Right atrium auricular region (tissue), 2 donors: ENCODE measurements around the gene KDM4B. TPM values are rescaled to one million over a fixed set of nuclear protein-coding genes. Genes with fewer than 3 reads are reported as not detected.
"Not testable (repeated sequence)": the region's sequence is repeated elsewhere in the genome, so short reads cannot be mapped to it uniquely, and the experiment has no call there.

Source experiments
- DNase-seq: peaks from one replicate; pipeline ENCODE4 v3.0.0-alpha.2; 2019; ENCODE audit warnings: low spot score
- H3K27ac ChIP-seq, 2 donors: fragments of 200-600 bp; sonication (generic); 1 replicate in 1 of 2; 2 replicates in 1 of 2; pipeline ENCODE4 v1.5.1; 2016 to 2019
- H3K27me3 ChIP-seq, 2 donors: fragments of 200-600 bp; sonication (generic); one replicate each; pipeline versions ENCODE4 v1.5.1 to v1.6.0; 2017 to 2019
- H3K36me3 ChIP-seq: fragments of 200-600 bp; sonication (generic); one replicate; pipeline ENCODE4 v1.5.1; 2016
- H3K4me1 ChIP-seq, 2 donors: fragments of 200-600 bp; sonication (generic); one replicate each; pipeline versions ENCODE4 v1.5.1 to v1.6.0; 2017 to 2019
- H3K4me3 ChIP-seq, 2 donors: fragments of 200-600 bp; sonication (generic); 1 replicate in 1 of 2; 2 replicates in 1 of 2; pipeline ENCODE4 v1.5.1; 2017 to 2019; ENCODE audit warnings: mild to moderate bottlenecking in 1 of 2, moderate library complexity in 1 of 2
- H3K9me3 ChIP-seq, 2 donors: fragments of 200-600 bp; sonication (generic); one replicate each; pipeline ENCODE4 v1.5.1; 2019
- CTCF ChIP-seq, 2 donors: fragments of 200-600 bp; sonication (generic); IDR thresholded peaks; one replicate each; pipeline ENCODE4 v1.5.1; 2019; ENCODE audit warnings: antibody characterized with exemption in 2 of 2
- total RNA-seq, 2 donors: library from RNA; depleted of rRNA; stranded (reverse); fragments of >200 nt; gene quantifications; one replicate each; pipeline ENCODE4 v1.1.0, GENCODE V29; 2016

KDM4B gene
- total RNA-seq, 2 donors from 2014 or later, result 17.6 to 26.0 TPM

GRCh38 chr19:5188548-5189317 is 219.8 kb downstream of the KDM4B start:
- no peak for TF ChIP-seq CTCF (IDR thresholded peaks at IDR 0.05)
- H3K27ac ChIP-seq, result no peak overlapping the region
- H3K36me3 ChIP-seq, result no peaks in the 10 kb centered on the region
- H3K27me3 ChIP-seq, result no peaks in the 10 kb centered on the region
- no peak for DNase-seq
- no peak overlapping the region for H3K4me3 ChIP-seq
- H3K9me3 ChIP-seq, result no peaks in the 10 kb centered on the region
- no peaks in the 10 kb centered on the region for H3K4me1 ChIP-seq

GRCh38 chr19:5189318-5189607 is 220.3 kb downstream of the KDM4B start:
- DNase-seq, result no peak
- no peak overlapping the region for H3K4me3 ChIP-seq
- TF ChIP-seq CTCF (IDR thresholded peaks at IDR 0.05), result no peak
- H3K4me1 ChIP-seq, result no peaks in the 10 kb centered on the region
- no peaks in the 10 kb centered on the region for H3K36me3 ChIP-seq
- no peaks in the 10 kb centered on the region for H3K9me3 ChIP-seq
- H3K27me3 ChIP-seq, result no peaks in the 10 kb centered on the region
- no peak overlapping the region for H3K27ac ChIP-seq

GRCh38 chr19:5191091-5191490 is 222.2 kb downstream of the KDM4B start:
- no peak overlapping the region for H3K27ac ChIP-seq
- no peaks in the 10 kb centered on the region for H3K36me3 ChIP-seq
- H3K4me1 ChIP-seq, result no peaks in the 10 kb centered on the region
- no peak for TF ChIP-seq CTCF (IDR thresholded peaks at IDR 0.05)
- DNase-seq, result no peak
- no peaks in the 10 kb centered on the region for H3K27me3 ChIP-seq
- H3K9me3 ChIP-seq, result no peaks in the 10 kb centered on the region
- no peak overlapping the region for H3K4me3 ChIP-seq

DNA sequence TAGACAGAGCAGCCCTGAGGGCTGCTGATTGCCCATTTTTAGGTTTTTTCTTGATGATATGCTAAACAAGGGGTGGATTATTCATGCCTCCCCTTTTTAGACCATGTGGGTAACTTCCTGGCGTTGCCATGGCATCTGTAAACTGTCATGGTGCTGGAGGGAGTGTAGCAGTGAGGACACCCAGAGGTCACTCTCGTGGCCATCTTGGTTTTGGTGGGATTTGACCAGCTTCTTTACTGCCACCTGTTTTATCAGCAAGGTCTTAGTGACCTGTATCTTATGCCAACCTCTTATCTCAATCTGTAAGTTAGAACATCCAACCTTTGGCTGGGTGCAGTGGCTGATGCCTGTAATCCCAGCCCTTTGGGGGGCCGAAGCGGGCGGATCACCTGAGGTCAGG is 223.7 kb downstream of the KDM4B start:
- Histone ChIP-seq H3K27ac (no peak overlapping the region), H3K9me3 (no peaks in the 10 kb centered on the region), H3K27me3 (no peaks in the 10 kb centered on the region), H3K4me3 (no peak overlapping the region), H3K36me3 (no peaks in the 10 kb centered on the region), H3K4me1 (no peaks in the 10 kb centered on the region)
- no peak for TF ChIP-seq CTCF (IDR thresholded peaks at IDR 0.05)
- DNase-seq, result no peak

- no peak overlapping the region for H3K27ac ChIP-seq
- no peak overlapping the region for H3K4me3 ChIP-seq
- TF ChIP-seq CTCF (IDR thresholded peaks at IDR 0.05), result no peak
- DNase-seq, result no peak
- no peaks in the 10 kb centered on the region for H3K36me3 ChIP-seq
- H3K4me1 ChIP-seq, result no peaks in the 10 kb centered on the region
- no peaks in the 10 kb centered on the region for H3K27me3 ChIP-seq
- no peaks in the 10 kb centered on the region for H3K9me3 ChIP-seq
Measured at GRCh38 chr19:5193192-5193591, 224.3 kb downstream of the KDM4B start.

DNA sequence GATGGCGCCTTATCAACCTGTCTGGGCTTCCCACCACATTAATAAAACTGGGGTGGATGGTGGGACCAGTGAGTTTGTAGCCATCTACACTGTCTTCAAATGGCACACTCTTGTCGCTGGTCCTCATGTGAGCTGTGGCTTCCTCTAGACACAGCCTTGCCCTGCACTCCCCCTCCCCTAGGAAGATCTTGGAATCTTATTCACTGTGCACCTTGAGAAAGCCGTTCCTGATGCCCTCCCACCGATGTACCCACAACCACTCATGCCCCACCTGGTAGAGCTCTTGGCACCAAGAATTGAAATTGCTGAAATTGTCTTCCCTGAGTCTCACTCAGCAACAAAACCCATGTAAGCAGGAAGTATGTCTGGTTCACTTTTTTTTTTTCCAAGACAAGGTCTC is 225.7 kb downstream of the KDM4B start:
- no peaks in the 10 kb centered on the region for H3K4me1 ChIP-seq
- TF ChIP-seq CTCF (IDR thresholded peaks at IDR 0.05), result no peak
- H3K27ac ChIP-seq, result no peak overlapping the region
- no peak for DNase-seq
- H3K9me3 ChIP-seq, result peaks cover 0 to 2% of the 10 kb centered on the region in 2 donors
- no peak overlapping the region for H3K4me3 ChIP-seq
- no peaks in the 10 kb centered on the region for H3K36me3 ChIP-seq
- H3K27me3 ChIP-seq, result no peaks in the 10 kb centered on the region

GRCh38 chr19:5195587-5195986 is 226.7 kb downstream of the KDM4B start:
- not testable (repeated sequence) for H3K4me1 ChIP-seq, H3K27ac ChIP-seq, H3K36me3 ChIP-seq, H3K4me3 ChIP-seq, H3K27me3 ChIP-seq, DNase-seq
- peaks cover 0 to 10% of the 10 kb centered on the region in 2 donors for H3K9me3 ChIP-seq
